Uterus (tissue), 4 donors: ENCODE data around the gene OBI1. TPM values are rescaled to one million over a fixed set of nuclear protein-coding genes. Genes with fewer than 3 reads are reported as not detected.

Source experiments
- DNase-seq, 2 donors: peaks; one replicate each; pipeline ENCODE4 v3.0.0-alpha.2; 2019 to 2020
- H3K27ac ChIP-seq, 2 donors: fragments of 200-600 bp; sonication (generic); 1 replicate in 1 of 2; 2 replicates in 1 of 2; pipeline ENCODE4 v1.5.1; 2016 to 2018
- H3K27me3 ChIP-seq, 2 donors: fragments of 200-600 bp; sonication (generic); one replicate each; pipeline ENCODE4 v1.5.1; 2018 to 2019; ENCODE audit warnings: control low read depth in 1 of 2
- H3K36me3 ChIP-seq, 2 donors: fragments of 200-600 bp; sonication (generic); one replicate each; pipeline ENCODE4 v1.5.1; 2019; ENCODE audit warnings: control low read depth in 1 of 2
- H3K4me1 ChIP-seq, 2 donors: fragments of 200-600 bp; sonication (generic); one replicate each; pipeline ENCODE4 v1.5.1; 2018 to 2019; ENCODE audit warnings: control low read depth in 1 of 2
- H3K4me3 ChIP-seq, 2 donors: fragments of 200-600 bp; sonication (generic); 1 replicate in 1 of 2; 2 replicates in 1 of 2; pipeline ENCODE4 v1.5.1; 2018 to 2019; ENCODE audit warnings: mild to moderate bottlenecking in 1 of 2
- H3K9me3 ChIP-seq, 2 donors: fragments of 200-600 bp; sonication (generic); one replicate each; pipeline ENCODE4 v1.5.1; 2019; ENCODE audit warnings: control low read depth in 1 of 2
- POLR2A ChIP-seq, 2 donors: fragments of 450-650 bp; IDR thresholded peaks; one replicate each; pipeline ENCODE4 v1.6.1; 2016; ENCODE audit warnings: antibody characterized with exemption in 2 of 2, mild to moderate bottlenecking in 1 of 2, moderate library complexity in 1 of 2
- intact Hi-C: fragments of 100-400 bp; cut with DNase I; formaldehyde crosslinking; loops from one replicate; pipeline ENCODE4 v1.15.1; 2023; ENCODE audit warnings: low total_unique reads
- total RNA-seq, 4 donors: library from RNA; depleted of rRNA in 3 of 4; stranded (reverse); fragments of >200 nt in 3 of 4; gene quantifications; one replicate each; pipeline versions ENCODE4 v1.1.0 to v1.2.4, GENCODE V29; 2014 to 2023
- TF ChIP-seq, protein P1 (sequence below), 4 experiments: fragments of 200-600 bp in 2 of 4; fragments of 450-650 bp in 2 of 4; sonication (generic) in 2 of 4; IDR thresholded peaks; one replicate each; pipeline ENCODE4 v1.5.1; 2016 to 2019; ENCODE audit warnings: antibody characterized with exemption in 4 of 4, mild to moderate bottlenecking in 2 of 4, moderate library complexity in 1 of 4
- donor health status: DM: yes; HTN: yes; CAD: no.

Gene OBI1
- total RNA-seq, 4 donors from 2014 or later, result 4.7 to 32.6 (median 10.0) TPM

DNA sequence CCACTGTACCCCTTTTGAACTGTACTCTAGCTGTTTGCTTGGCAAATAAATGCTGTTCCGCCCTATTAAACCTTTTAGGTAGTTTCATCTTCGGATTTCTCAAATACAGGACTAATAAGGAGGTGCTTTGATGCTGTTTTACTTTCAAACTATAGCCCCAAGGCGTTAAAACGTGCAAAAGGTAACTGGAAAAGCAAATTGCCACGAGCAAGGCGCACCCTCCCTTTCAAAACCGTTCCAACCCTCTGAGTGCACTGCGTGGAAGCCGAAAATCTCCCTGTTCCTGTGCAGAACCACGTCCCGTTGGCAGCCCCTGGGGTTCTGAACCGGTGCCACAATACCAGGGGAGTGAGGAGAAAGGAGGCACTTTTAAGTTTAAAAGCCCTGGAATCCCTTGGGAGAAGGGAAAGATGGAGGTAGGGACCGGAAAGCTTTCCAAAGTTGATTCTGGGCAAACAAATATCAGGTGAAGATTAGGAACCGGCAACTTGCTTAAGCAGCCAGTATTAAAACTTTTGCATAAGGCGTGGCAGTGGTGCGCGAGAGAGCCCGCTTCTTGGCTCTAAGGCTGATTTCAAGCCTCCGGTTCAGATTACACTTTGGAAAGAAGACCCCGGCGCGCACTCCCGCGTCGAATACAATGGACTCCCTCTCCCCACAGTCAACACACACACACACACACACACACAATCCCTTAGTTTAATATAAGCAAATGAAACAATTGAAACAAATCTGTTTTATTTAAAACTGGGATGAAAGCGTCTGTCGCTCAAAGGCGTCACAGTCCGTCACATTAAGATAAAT lies 65.1 kb downstream of the OBI1 start:
- H3K4me1 ChIP-seq, result no peaks in the 10 kb centered on the region
- intact Hi-C loops, result no loop called here
- TF ChIP-seq POLR2A (IDR thresholded peaks at IDR 0.05), result no peak
- TF ChIP-seq, protein P1, sequence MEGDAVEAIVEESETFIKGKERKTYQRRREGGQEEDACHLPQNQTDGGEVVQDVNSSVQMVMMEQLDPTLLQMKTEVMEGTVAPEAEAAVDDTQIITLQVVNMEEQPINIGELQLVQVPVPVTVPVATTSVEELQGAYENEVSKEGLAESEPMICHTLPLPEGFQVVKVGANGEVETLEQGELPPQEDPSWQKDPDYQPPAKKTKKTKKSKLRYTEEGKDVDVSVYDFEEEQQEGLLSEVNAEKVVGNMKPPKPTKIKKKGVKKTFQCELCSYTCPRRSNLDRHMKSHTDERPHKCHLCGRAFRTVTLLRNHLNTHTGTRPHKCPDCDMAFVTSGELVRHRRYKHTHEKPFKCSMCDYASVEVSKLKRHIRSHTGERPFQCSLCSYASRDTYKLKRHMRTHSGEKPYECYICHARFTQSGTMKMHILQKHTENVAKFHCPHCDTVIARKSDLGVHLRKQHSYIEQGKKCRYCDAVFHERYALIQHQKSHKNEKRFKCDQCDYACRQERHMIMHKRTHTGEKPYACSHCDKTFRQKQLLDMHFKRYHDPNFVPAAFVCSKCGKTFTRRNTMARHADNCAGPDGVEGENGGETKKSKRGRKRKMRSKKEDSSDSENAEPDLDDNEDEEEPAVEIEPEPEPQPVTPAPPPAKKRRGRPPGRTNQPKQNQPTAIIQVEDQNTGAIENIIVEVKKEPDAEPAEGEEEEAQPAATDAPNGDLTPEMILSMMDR (IDR thresholded peaks at IDR 0.05), result no peak
- H3K4me3 ChIP-seq, result no peak overlapping the region
- H3K27me3 ChIP-seq, result peaks cover 29 to 83% of the 10 kb centered on the region in 2 donors
- H3K27ac ChIP-seq, result no peak overlapping the region
- no peaks in the 10 kb centered on the region for H3K36me3 ChIP-seq
- peaks cover 0 to 3% of the 10 kb centered on the region in 2 donors for H3K9me3 ChIP-seq
- DNase-seq, result no peak

DNA sequence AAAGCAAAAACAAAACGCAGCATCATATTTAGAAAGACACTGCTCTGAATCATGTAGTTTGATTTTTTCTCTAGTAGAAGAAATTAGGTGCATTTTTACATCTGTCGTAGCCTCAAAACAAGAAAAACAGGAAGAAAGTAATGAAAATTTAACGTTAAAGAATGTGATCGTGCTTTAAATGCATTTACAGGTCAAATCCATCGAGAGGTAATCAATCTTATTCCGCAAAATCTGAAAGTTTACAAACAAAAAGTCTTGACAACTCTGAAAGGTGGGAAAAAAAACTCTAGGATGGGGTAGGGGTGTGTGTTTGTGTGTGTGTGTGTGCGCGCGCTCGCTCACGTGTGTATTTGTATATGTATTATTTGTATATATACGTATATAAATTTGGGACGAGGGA lies 65.8 kb downstream of the OBI1 start:
- TF ChIP-seq, protein P1 (IDR thresholded peaks at IDR 0.05), result no peak
- TF ChIP-seq POLR2A (IDR thresholded peaks at IDR 0.05), result no peak
- intact Hi-C loops, result no loop called here
- Histone ChIP-seq H3K27me3 (peaks cover 29 to 81% of the 10 kb centered on the region in 2 donors), H3K9me3 (no peaks in the 10 kb centered on the region), H3K4me1 (no peaks in the 10 kb centered on the region), H3K27ac (no peak overlapping the region), H3K4me3 (no peak overlapping the region), H3K36me3 (no peaks in the 10 kb centered on the region)
- no peak for DNase-seq

DNA sequence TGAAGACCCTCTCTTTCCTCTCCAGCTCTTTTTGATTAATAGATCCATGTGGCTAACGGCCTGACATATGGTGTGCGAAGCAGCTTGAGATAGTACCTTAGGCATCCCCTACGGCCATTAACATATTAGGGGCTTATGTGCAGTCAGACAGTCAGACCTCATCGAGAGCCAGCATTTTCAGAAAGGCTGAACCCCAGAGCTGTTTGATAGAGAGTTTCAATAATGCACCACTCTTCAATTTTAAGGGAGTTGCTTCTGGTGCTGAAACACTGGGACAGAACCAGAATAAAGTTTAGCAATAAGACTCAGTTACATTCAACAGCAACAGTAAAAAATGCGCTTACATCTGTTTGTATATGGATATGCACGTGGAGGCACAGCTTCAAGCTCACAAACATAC lies 66.4 kb downstream of the OBI1 start:
- intact Hi-C loops, result no loop called here
- H3K4me1 ChIP-seq, result no peaks in the 10 kb centered on the region
- TF ChIP-seq, protein P1 (IDR thresholded peaks at IDR 0.05), result no peak
- TF ChIP-seq POLR2A (IDR thresholded peaks at IDR 0.05), result no peak
- H3K9me3 ChIP-seq, result no peaks in the 10 kb centered on the region
- no peak overlapping the region for H3K4me3 ChIP-seq
- H3K36me3 ChIP-seq, result no peaks in the 10 kb centered on the region
- DNase-seq, result no peak
- H3K27me3 ChIP-seq, result peaks cover 24 to 81% of the 10 kb centered on the region in 2 donors
- no peak overlapping the region for H3K27ac ChIP-seq

DNA sequence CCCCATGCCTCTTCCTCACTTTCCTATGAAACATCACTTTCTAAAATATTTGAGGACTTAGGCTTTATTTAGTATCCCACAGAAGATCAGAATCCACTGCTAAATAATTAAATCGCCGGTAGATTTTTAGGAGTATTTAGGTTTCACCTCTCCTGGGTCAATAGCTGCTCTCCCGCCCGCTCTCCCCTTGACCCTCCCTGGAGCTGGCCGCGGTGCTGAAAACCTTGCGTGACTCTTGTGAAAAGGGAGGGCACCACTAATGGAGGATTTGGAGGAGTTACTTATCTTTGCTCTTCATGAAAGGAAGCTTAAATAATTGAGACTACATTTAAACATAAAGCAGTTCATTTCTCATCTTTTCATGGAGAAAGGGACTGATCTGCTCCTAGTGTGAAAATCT lies 69.7 kb downstream of the OBI1 start:
- TF ChIP-seq, protein P1 (IDR thresholded peaks at IDR 0.05), result no peak
- no peak for TF ChIP-seq POLR2A (IDR thresholded peaks at IDR 0.05)
- Histone ChIP-seq H3K4me3 (no peak overlapping the region), H3K36me3 (no peaks in the 10 kb centered on the region), H3K4me1 (no peaks in the 10 kb centered on the region), H3K27me3 (peaks cover 5 to 73% of the 10 kb centered on the region in 2 donors), H3K9me3 (no peaks in the 10 kb centered on the region), H3K27ac (no peak overlapping the region)
- intact Hi-C loops, result no loop called here
- DNase-seq, result no peak

DNA sequence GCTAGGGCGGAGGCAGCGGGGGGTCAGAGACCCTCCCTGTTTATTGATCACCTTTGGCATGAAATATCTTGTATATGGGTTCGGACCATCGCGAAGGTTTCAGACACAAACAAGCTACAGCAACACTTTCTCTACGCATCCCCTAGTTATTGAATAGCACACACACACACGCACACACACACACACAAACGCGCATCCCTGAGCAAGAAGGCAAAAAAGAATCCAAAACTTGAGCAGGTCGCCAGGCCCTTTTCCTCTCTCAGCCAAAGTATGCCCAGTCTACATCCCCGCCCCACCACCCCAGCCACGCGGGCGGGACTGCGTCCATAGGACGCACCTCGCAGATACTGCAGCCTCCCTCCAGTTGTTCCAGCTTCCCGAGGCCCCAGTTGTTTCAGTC lies 71.6 kb downstream of the OBI1 start:
- Histone ChIP-seq H3K27me3 (peaks cover 5 to 57% of the 10 kb centered on the region in 2 donors), H3K9me3 (no peaks in the 10 kb centered on the region), H3K27ac (no peak overlapping the region), H3K36me3 (no peaks in the 10 kb centered on the region), H3K4me3 (no peak overlapping the region), H3K4me1 (no peaks in the 10 kb centered on the region)
- intact Hi-C loops, result no loop called here
- no peak for DNase-seq
- no peak for TF ChIP-seq POLR2A (IDR thresholded peaks at IDR 0.05)
- TF ChIP-seq, protein P1 (IDR thresholded peaks at IDR 0.05), result no peak
